CD4-positive, alpha-beta T cell treated with Interleukin-4 for 4 hours (primary cell): Measurements from ENCODE around the gene DOCK4.
"Not testable (repeated sequence)": the region's sequence is repeated elsewhere in the genome, so short reads cannot be mapped to it uniquely, and the experiment has no call there.

Experiments
- DNase-seq: peaks from one replicate; pipeline ENCODE4 v3.0.0-alpha.2; 2020

DOCK4 gene

DNA sequence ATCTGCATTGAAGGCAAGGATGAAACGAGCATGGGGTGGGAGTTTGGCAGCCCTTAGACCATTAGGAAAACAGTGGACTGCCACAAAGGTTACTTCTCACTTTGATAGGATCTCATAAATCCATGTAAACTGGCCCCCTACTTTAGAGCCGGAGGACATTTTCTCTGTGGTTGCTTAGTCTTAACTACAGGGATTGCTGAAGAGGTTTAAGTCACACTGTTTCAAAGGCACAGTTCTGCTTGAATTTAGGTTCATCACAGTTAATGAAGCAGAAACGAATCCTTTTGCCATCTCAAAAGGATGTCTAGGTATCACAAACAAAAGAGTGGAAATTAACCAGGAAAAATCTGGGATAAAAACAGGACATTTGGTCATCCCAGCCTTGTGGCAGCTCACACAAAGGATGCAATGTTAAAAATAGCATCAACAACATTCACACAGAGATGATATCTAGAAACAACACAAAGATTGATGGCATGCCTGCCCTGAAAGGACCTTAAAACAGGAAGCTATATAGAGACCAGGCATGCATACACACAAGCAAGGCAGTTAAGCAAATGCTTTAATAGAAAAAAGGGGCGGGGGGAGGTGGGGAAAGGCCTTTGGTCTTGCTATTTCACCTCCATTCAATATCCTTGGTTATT, 74.0 kb downstream of the DOCK4 start:
- DNase-seq: no peak

GRCh38 chr7:112130729-112131410, 75.3 kb downstream of the DOCK4 start:
- no peak for DNase-seq

GRCh38 chr7:112129655-112130323, 76.4 kb downstream of the DOCK4 start:
- DNase-seq: no peak

DNA sequence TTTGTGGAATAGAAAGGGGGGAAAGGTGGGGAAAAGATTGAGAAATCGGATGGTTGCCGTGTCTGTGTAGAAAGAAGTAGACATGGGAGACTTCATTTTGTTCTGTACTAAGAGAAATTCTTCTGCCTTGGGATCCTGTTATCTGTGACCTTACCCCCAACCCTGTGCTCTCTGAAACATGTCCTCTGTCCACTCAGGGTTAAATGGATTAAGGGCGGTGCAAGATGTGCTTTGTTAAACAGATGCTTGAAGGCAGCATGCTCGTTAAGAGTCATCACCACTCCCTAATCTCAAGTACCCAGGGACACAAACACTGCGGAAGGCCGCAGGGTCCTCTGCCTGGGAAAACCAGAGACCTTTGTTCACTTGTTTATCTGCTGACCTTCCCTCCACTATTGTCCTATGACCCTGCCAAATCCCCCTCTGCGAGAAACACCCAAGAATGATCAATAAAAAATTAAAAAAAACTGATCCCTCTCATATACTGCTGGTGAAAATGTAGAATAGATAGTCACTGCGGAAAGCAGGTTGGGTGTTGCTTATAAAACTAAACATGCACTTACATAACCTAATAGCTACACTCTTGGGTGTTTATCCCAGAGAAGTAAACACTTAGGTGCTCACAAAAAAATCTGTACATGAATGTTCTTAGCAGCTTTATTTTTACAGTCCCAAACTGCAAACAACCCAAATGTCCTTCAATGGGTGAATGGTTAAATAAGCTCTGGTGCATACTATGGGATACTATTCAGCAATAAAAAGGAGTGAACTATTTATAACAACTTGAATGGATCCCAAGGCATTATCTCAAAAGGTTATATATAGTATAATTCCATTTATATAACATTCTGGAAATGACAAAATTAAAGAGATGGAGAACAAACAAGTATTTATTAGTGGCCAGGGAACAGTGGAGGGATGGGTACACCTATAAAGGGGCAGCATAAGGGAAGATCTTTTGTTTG, 77.5 kb downstream of the DOCK4 start:
- DNase-seq: not testable (repeated sequence)

GRCh38 chr7:112128041-112128440, 78.2 kb downstream of the DOCK4 start:
- not testable (repeated sequence) for DNase-seq

DNA sequence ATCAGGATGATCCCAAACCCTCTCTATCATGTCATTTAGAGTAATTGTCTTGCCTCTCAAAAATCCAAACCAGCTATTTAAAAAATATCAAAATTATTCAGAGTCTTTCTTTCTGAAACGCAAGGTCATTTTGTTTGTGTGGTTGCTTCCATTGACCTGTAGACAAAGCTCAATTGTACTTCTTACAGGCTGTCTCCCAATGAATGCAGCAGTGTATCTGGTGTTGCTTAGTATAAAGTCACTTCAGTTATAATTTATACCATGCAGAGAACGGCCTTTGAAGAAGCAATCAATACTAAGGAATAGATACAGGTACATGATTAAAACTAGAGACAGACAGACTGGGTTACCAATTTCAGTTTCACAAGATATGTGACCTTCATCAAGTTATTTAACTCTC, 80.9 kb downstream of the DOCK4 start:
- no peak for DNase-seq

- DNase-seq: no peak
These were observed 82.0 kb downstream of the DOCK4 start for GRCh38 chr7:112124061-112124766.

DNA sequence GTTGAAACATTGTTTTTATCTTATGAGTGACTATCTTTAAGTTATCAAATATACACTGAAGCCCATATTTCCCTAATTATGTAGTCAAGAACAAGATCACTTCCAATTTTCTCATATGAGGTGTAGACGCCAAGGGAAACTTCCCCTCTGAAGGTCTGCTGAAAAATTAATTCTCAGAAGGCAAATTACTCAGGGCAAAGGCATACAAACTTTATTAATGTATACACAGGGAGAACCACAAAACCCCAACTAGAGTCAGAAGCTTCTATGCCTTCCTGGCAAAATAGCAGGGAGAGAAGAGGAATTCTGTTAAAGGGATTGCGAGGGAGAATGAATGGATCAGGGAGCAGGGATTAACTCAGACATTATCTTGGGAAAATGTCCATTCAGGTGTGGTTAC, 83.4 kb downstream of the DOCK4 start:
- DNase-seq: no peak

GRCh38 chr7:112122144-112122543, 84.1 kb downstream of the DOCK4 start:
- DNase-seq: no peak

GRCh38 chr7:112121318-112121717, 84.9 kb downstream of the DOCK4 start:
- DNase-seq: no peak

- DNase-seq: no peak
These were observed 85.4 kb downstream of the DOCK4 start for GRCh38 chr7:112120696-112121217.

GRCh38 chr7:112118581-112119566, 87.3 kb downstream of the DOCK4 start:
- DNase-seq: no peak

GRCh38 chr7:112116894-112117293, 89.3 kb downstream of the DOCK4 start:
- DNase-seq: no peak

- DNase-seq: no peak
These were observed 89.8 kb downstream of the DOCK4 start for GRCh38 chr7:112116358-112116757.

GRCh38 chr7:112115880-112116279, 90.3 kb downstream of the DOCK4 start:
- no peak for DNase-seq

DNA sequence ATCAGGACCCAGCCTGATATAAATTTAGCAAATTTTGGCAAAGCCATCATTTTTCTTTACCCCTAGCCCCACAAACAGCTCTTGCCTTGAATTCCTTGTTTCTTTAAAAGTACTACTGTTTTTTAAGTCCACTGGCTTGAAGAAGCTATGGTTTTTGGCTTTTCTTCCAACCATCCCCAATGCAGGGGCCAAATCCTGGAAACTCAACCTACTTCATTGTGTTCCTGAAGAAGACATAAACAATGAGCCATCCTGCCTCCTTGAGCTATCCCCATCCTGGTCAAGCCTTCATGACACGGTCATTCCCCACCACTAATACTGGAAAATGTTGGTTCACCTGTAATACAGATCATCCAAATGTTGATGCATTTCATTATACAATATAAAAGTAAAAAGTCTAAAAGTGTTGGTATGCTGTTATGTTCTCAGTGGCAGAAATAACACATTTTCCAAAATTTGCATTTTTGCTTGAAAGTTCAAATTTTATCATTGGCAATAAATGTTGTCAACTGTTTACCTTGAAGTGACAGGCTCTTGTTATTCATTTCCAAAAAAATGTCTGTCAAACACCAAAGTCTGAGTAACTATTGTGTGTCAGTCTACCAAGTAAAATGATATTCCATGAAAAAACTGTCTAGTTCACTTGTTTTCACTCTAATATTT, 92.2 kb downstream of the DOCK4 start:
- DNase-seq: no peak

- DNase-seq: no peak
These were observed 93.4 kb downstream of the DOCK4 start for GRCh38 chr7:112112822-112113255.

GRCh38 chr7:112110651-112111050, 95.5 kb downstream of the DOCK4 start:
- DNase-seq: no peak

DNA sequence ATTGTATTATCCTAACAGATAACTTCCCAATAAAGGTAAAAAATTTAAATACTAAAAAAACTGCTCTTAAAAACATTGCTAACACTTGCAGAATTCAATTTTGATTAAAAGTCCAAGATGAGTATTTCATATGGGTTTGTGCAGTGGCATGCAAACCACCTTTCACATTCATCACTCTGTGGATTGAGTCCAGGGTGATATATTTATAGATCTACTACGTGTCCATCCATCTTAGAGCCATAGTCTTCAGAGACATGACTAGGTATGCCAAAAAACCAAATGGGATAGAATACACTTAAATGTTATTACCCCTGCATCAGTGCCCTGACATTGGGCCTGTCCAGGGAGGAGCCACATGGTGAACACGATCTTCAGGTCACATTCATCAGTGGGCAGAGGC, 96.0 kb downstream of the DOCK4 start:
- DNase-seq: no peak

DNA sequence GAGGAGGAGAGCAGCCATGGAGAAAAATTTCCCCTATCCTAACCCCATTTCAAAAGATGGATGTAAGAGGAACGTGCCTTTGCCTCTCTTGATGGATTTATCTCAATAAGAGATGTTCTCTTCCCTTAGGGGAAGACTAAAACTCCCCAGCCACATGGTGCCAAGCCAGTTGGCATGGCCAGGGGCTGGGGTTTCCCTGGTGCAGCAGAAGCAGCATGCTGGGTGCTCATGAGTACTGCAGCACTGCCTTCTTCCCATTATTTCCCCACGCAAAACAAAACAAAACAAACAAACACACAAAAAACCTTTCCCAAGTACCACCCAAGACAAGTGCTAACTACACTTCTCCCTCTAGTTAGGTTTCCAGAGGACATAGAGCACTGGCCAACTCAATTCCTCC, 97.2 kb downstream of the DOCK4 start:
- no peak for DNase-seq
